HCT116 (cell line): ENCODE measurements around the gene MAPK4. TPM values are rescaled to one million over a fixed set of nuclear protein-coding genes. Genes with fewer than 3 reads are reported as not detected.

ENCODE experiments used
- ATAC-seq: fragments of 200-7000 bp; cut with Tn5 transposase; 2 replicates; pipeline ENCODE4 v1.9.1; 2020; ENCODE audit warnings: mild to moderate bottlenecking, moderate library complexity
- BruUV-seq: library from RNA; stranded (reverse); fragments of 400-500 nt; replicated peaks from 2 replicates; lab custom pipeline; 2021; lab: Mats Ljungman, UMichigan
- CTCF ChIA-PET: fragments of 300-600 bp; sonication (Branson Sonifier 250); formaldehyde crosslinking; loops from one replicate; lab custom pipeline; 2021; ENCODE audit warnings: antibody characterized with exemption; lab: Charles Lee
- POLR2A ChIA-PET: fragments of 300-600, 350-600 bp; sonication (Branson Sonifier 250); formaldehyde crosslinking; loops from one replicate; lab custom pipeline; 2021; ENCODE audit warnings: antibody characterized with exemption; lab: Charles Lee
- RAD21 ChIA-PET, 2 experiments: fragments of 300-600 bp; sonication (Branson Sonifier 250); formaldehyde crosslinking; loops; one replicate each; lab custom pipeline; 2023; ENCODE audit warnings: low total read pairs in 2 of 2; ENCODE audit not compliant: uncharacterized antibody in 2 of 2, unreplicated experiment in 2 of 2, low non-redundant PET in 1 of 2; lab: Charles Lee
- DNase-seq: peaks from one replicate; pipeline ENCODE4 v3.0.0-alpha.2; 2010; ENCODE audit warnings: low read depth, low spot score
- H2AFZ ChIP-seq: fragments of 200-600 bp; shearing (Covaris generic), sonication (generic); 2 replicates; pipeline ENCODE4 v1.6.1; 2017; ENCODE audit warnings: low read depth, mixed run types, mixed read lengths, antibody characterized with exemption, low read length; ENCODE audit not compliant: poor library complexity, severe bottlenecking
- H3K27ac ChIP-seq: 2 replicates; pipeline ENCODE4 v1.5.1; 2012; ENCODE audit warnings: low read depth, low read length
- H3K27me3 ChIP-seq: fragments of 200-600 bp; sonication (generic); 2 replicates; pipeline ENCODE4 v1.6.1; 2016; ENCODE audit warnings: mixed run types, low read length, mixed read lengths; ENCODE audit not compliant: insufficient read depth
- H3K36me3 ChIP-seq, 2 experiments: fragments of 200-500 bp in 1 of 2; fragments of 200-600 bp in 1 of 2; sonication (Bioruptor generic) in 1 of 2; sonication (generic) in 1 of 2; 2 replicates each; pipeline versions ENCODE4 v1.5.1 to v1.6.1; 2014 to 2016; ENCODE audit warnings: low read length in 2 of 2, inconsistent platforms in 1 of 2, mixed read lengths in 1 of 2, mixed run types in 1 of 2; ENCODE audit not compliant: insufficient read depth in 2 of 2, control insufficient read depth in 1 of 2
- H3K4me1 ChIP-seq, 2 experiments: fragments of 200-600 bp in 1 of 2; sonication (generic) in 1 of 2; 2 replicates each; pipeline versions ENCODE4 v1.5.1 to v1.6.1; 2012 to 2017; ENCODE audit warnings: low read length in 2 of 2, inconsistent platforms in 1 of 2, mild to moderate bottlenecking in 1 of 2, mixed read lengths in 1 of 2, mixed run types in 1 of 2, moderate library complexity in 1 of 2; ENCODE audit not compliant: insufficient read depth in 2 of 2, control insufficient read depth in 1 of 2
- H3K4me2 ChIP-seq: fragments of 200-600 bp; sonication (generic); 2 replicates; pipeline ENCODE4 v1.6.1; 2017; ENCODE audit warnings: mixed run types, low read length, mixed read lengths
- H3K4me3 ChIP-seq, 2 experiments: fragments of 200-600 bp in 1 of 2; sonication (generic) in 1 of 2; replicated peaks in 1 of 2; 2 replicates each; pipeline ENCODE4 v1.5.1; 2011 to 2016; ENCODE audit warnings: low read length in 2 of 2, control low read depth in 1 of 2, low read depth in 1 of 2, mild to moderate bottlenecking in 1 of 2, mixed read lengths in 1 of 2, mixed run types in 1 of 2
- H3K79me2 ChIP-seq: fragments of 200-600 bp; sonication (generic); 2 replicates; pipeline ENCODE4 v1.6.1; 2017; ENCODE audit warnings: mild to moderate bottlenecking, mixed run types, low read length, moderate library complexity, mixed read lengths; ENCODE audit not compliant: insufficient read depth
- H3K9ac ChIP-seq: fragments of 200-600 bp; sonication (generic); 2 replicates; pipeline ENCODE4 v1.6.1; 2016; ENCODE audit warnings: low read length, mixed read lengths
- H3K9me2 ChIP-seq: fragments of 200-600 bp; sonication (generic), shearing (Covaris generic); 2 replicates; pipeline ENCODE4 v1.6.1; 2017; ENCODE audit warnings: mixed run types, mild to moderate bottlenecking, moderate library complexity; ENCODE audit not compliant: insufficient read depth
- H3K9me3 ChIP-seq, 2 experiments: fragments of 200-500 bp in 1 of 2; fragments of 200-600 bp in 1 of 2; sonication (Bioruptor generic) in 1 of 2; sonication (generic) in 1 of 2; 2 replicates each; pipeline ENCODE4 v1.6.1; 2014 to 2017; ENCODE audit warnings: low read length in 2 of 2, mixed read lengths in 2 of 2, inconsistent platforms in 1 of 2, low read depth in 1 of 2, mild to moderate bottlenecking in 1 of 2, mixed run types in 1 of 2, moderate library complexity in 1 of 2; ENCODE audit not compliant: control insufficient read depth in 1 of 2, insufficient read depth in 1 of 2
- H4K20me1 ChIP-seq: fragments of 200-600 bp; sonication (generic), shearing (Covaris generic); 2 replicates; pipeline ENCODE4 v1.6.1; 2017; ENCODE audit warnings: mixed run types, mild to moderate bottlenecking, moderate library complexity; ENCODE audit not compliant: insufficient read depth
- CBX3 ChIP-seq: IDR thresholded peaks from 2 replicates; pipeline ENCODE4 v1.6.1; 2012; ENCODE audit warnings: low read depth
- CTCF ChIP-seq, 3 experiments: fragments of 200-600 bp in 1 of 3; sonication (generic) in 1 of 3; IDR thresholded peaks in 2 of 3; conservative IDR thresholded peaks in 1 of 3; 2 replicates each; pipeline ENCODE4 v1.5.1; 2012 to 2017; ENCODE audit warnings: low read depth in 2 of 3, low read length in 2 of 3, antibody characterized with exemption in 1 of 3, borderline replicate concordance in 1 of 3, control low read depth in 1 of 3, mild to moderate bottlenecking in 1 of 3, mixed read lengths in 1 of 3, mixed run types in 1 of 3, moderate library complexity in 1 of 3; ENCODE audit not compliant: insufficient read depth in 1 of 3
- ELF1 ChIP-seq: IDR thresholded peaks from 2 replicates; pipeline ENCODE4 v1.6.1; 2012; ENCODE audit warnings: low read depth, borderline replicate concordance
- EZH2 ChIP-seq: fragments of 200-600 bp; sonication (generic); IDR thresholded peaks from 2 replicates; pipeline ENCODE4 v1.6.1; 2017; ENCODE audit warnings: antibody characterized with exemption, mixed run types
- SP1 ChIP-seq: IDR thresholded peaks from 2 replicates; pipeline ENCODE4 v1.6.1; 2012; ENCODE audit warnings: low read depth
- TCF7L2 ChIP-seq: IDR thresholded peaks from 2 replicates; pipeline ENCODE4 v1.7.0; 2011; ENCODE audit warnings: borderline replicate concordance, inconsistent platforms; ENCODE audit not compliant: insufficient read depth, insufficient read length; ENCODE audit errors: extremely low read depth
- ZBTB33 ChIP-seq: IDR thresholded peaks from 2 replicates; pipeline ENCODE4 v1.6.1; 2011; ENCODE audit warnings: mild to moderate bottlenecking, low read length, moderate library complexity; ENCODE audit not compliant: insufficient replicate concordance; ENCODE audit errors: extremely low read depth
- ZNF274 ChIP-seq: fragments of 200-500 bp; sonication (Bioruptor generic); IDR thresholded peaks from 2 replicates; pipeline ENCODE4 v1.6.1; 2014; ENCODE audit warnings: mild to moderate bottlenecking, low read depth, low read length, inconsistent platforms
- intact Hi-C: fragments of 100-400 bp; cut with micrococcal nuclease; formaldehyde crosslinking; loops from 2 replicates; pipeline ENCODE4 v1.10.0; 2022
- total RNA-seq: library from RNA; stranded (reverse); gene quantifications from one replicate; pipeline ENCODE4 v1.2.1, GENCODE V29; 2021; ENCODE audit not compliant: unreplicated experiment

The MAPK4 gene
- total RNA-seq, 1 experiment from 2014 or later, result 0.89 TPM

DNA sequence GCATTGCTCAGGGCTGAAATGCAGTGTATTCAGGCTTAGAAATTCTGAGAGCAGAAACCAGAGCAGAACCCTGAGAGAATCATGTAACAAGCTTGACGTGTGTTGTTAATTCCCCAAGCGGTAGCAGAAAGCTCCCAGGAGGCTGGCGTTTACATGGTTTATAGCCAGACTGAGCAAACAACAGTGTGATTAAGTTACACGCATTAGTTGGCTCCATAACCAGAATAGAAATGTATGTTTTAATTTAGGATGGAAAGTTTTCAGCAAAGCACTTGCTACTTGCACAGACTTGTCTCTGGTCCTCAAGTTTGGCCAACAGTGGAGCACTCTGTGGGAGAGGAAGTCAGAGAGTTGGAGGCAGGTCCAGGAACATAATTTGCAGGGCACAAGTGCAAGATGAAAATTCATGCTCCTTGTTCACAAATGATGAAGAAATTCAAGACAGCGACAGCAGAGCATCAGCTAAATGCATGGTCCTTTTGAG is 69.3 kb downstream of the MAPK4 start:
- H3K27ac ChIP-seq, result no peak overlapping the region
- no peak for ATAC-seq
- H3K9me3 ChIP-seq, result no peaks in the 10 kb centered on the region
- TF ChIP-seq ZNF274 (no peak), SP1 (no peak), EZH2 (no peak), TCF7L2 (no peak), ZBTB33 (no peak), ELF1 (no peak), CTCF (IDR thresholded peaks at IDR 0.05 in 2 of 3, conservative IDR thresholded peaks at IDR 0.05 in 1 of 3; ENCODE audit: borderline replicate concordance in 1 of 3, insufficient read depth in 1 of 3, low read depth in 2 of 3, low read length in 2 of 3) (no peak), CBX3 (no peak)
- RAD21 ChIA-PET, result no interaction called here
- BruUV-seq, result no TSS peak
- no peaks in the 10 kb centered on the region for H3K9me2 ChIP-seq
- H3K4me1 ChIP-seq, result peaks cover 16 to 25% of the 10 kb centered on the region in 2 experiments
- CTCF ChIA-PET, result no interaction called here
- H3K79me2 ChIP-seq, result no peaks in the 10 kb centered on the region
- H3K9ac ChIP-seq, result no peak overlapping the region
- H4K20me1 ChIP-seq, result no peaks in the 10 kb centered on the region
- no peak overlapping the region for H3K4me3 ChIP-seq
- H2AFZ ChIP-seq, result no peak overlapping the region
- intact Hi-C loops, result no loop called here
- no peaks in the 10 kb centered on the region for H3K27me3 ChIP-seq
- DNase-seq, result no peak
- no peaks in the 10 kb centered on the region for H3K36me3 ChIP-seq
- H3K4me2 ChIP-seq, result no peak overlapping the region
- POLR2A ChIA-PET, result no interaction called here
